Measurements from ENCODE around the gene ZCCHC24. TPM values are rescaled to one million over a fixed set of nuclear protein-coding genes. Genes with fewer than 3 reads are reported as not detected.
"Not testable (repeated sequence)": the region's sequence is repeated elsewhere in the genome, so short reads cannot be mapped to it uniquely, and the experiment has no call there.

ZCCHC24 gene
- total RNA-seq, 1 donor from 2014 or later = 34.7 TPM

DNA sequence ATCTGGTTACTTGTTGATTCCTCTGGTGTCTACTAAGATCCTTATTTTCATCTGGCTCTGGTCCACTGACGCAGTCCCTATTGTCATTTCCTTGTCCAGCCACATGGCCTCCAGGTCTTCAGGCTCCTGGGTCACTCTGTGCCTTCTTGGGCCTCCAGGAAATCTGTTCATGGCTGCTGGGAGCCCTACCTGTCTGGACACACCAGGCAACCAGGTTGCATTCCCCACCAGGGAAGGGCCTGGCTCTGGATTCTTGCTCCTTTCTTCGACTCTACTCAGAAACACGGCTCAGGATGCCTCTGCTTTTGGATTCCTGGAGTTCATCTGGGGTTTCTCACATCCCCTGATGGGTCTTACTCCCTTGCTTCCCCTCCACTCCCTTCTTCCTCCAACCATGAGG, 106.2 kb downstream of the ZCCHC24 start:
- no peaks in the 10 kb centered on the region for H3K9me3 ChIP-seq
- no peak for ATAC-seq
- H3K27ac ChIP-seq = no peak overlapping the region
- H3K4me3 ChIP-seq = no peak overlapping the region
- intact Hi-C loops (cut with DNase I) = no loop called here
- no peak for DNase-seq
- H3K27me3 ChIP-seq (ENCODE audit: low read depth) = no peaks in the 10 kb centered on the region
- H3K4me1 ChIP-seq = no peaks in the 10 kb centered on the region
- TF ChIP-seq, protein P1, sequence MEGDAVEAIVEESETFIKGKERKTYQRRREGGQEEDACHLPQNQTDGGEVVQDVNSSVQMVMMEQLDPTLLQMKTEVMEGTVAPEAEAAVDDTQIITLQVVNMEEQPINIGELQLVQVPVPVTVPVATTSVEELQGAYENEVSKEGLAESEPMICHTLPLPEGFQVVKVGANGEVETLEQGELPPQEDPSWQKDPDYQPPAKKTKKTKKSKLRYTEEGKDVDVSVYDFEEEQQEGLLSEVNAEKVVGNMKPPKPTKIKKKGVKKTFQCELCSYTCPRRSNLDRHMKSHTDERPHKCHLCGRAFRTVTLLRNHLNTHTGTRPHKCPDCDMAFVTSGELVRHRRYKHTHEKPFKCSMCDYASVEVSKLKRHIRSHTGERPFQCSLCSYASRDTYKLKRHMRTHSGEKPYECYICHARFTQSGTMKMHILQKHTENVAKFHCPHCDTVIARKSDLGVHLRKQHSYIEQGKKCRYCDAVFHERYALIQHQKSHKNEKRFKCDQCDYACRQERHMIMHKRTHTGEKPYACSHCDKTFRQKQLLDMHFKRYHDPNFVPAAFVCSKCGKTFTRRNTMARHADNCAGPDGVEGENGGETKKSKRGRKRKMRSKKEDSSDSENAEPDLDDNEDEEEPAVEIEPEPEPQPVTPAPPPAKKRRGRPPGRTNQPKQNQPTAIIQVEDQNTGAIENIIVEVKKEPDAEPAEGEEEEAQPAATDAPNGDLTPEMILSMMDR (IDR thresholded peaks at IDR 0.05) = no peak
- no peaks in the 10 kb centered on the region for H3K36me3 ChIP-seq

DNA sequence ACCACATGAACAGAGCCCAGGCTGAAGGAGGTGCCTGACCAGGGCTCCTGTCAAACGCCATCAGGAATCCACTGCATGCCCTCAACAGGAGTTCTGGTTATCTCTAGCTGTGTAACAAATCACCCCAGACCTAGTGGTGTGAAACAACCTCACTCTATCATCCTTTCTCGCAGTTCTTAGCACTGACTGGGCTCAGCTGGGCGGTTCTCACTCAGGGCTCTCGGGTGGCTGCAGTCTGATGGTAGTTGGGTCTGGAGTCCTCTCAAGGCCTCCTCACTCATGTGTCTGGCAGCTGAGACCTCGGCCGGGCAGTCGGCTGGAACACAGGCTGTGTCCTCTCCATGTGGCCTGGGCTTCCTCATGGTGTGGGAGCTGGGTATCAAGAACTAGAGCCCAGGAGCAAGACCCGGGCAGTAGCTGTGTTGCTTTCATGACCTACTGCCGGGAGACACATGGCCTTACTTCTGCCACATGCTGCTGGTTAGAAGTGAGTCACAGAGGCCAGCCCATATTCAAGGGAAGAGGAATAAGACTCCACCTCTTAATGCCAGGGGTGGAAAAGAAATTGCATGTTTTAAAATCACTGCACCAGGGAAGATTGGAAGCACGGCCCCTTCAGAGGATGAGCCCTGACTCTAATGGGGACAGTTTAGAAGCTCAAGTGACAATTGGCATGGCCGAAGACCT, 107.5 kb downstream of the ZCCHC24 start:
- DNase-seq; H3K27me3 ChIP-seq (ENCODE audit: low read depth); H3K4me3 ChIP-seq; H3K9me3 ChIP-seq; intact Hi-C loops (cut with DNase I); H3K36me3 ChIP-seq; ATAC-seq; H3K4me1 ChIP-seq; H3K27ac ChIP-seq: not testable (repeated sequence)

DNA sequence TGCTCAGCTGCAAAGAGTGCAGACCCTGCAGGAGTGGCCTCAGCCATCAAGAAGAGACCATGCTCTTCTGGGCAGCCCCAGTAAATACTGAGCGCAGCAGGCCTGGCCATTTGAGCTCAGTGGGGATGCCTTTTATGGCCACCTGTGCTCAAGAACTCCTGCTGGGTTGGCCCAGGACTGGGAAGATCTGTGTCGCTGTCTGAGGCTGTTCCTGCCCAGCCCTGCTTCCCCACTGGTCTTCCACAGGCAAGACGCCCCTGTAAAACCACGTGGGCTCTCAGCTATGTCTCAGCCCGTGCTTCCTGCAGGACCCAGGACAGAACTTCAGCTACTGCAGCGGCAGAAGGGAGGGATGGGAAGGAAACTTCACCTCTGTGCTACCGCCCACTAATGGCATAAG, 108.7 kb downstream of the ZCCHC24 start:
- H3K36me3 ChIP-seq = no peaks in the 10 kb centered on the region
- ATAC-seq = peak in 1 of 2 donors; percentile 5
- no peak for DNase-seq
- H3K27me3 ChIP-seq (ENCODE audit: low read depth) = no peaks in the 10 kb centered on the region
- no peaks in the 10 kb centered on the region for H3K4me1 ChIP-seq
- intact Hi-C loops (cut with DNase I) = no loop called here
- H3K4me3 ChIP-seq = no peak overlapping the region
- no peak overlapping the region for H3K27ac ChIP-seq
- TF ChIP-seq, protein P1 (IDR thresholded peaks at IDR 0.05) = no peak
- H3K9me3 ChIP-seq = no peaks in the 10 kb centered on the region

DNA sequence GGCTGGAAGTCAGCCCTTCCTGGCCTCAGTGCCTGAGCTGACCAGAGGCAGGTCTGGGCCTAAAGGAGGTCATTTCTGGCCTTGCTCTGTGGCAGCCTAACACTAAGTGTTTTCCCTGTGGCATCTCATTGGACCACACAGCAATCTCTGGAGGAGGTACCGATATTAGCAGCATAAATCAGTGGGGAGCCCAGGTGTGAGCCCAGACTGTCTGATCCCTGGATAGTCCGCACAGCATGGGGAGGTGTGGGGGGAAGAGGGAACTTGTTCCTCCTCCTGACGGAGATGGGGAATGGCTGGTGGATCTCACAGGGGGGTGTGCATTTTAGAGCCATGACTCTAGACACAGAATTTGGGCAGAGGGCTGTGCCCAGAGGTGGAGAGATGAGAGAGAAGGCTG, 109.1 kb downstream of the ZCCHC24 start:
- no peaks in the 10 kb centered on the region for H3K9me3 ChIP-seq
- intact Hi-C loops (cut with DNase I) = no loop called here
- DNase-seq (no peak), ATAC-seq (no peak)
- no peak overlapping the region for H3K4me3 ChIP-seq
- TF ChIP-seq, protein P1 (IDR thresholded peaks at IDR 0.05) = no peak
- H3K36me3 ChIP-seq = no peaks in the 10 kb centered on the region
- H3K4me1 ChIP-seq = no peaks in the 10 kb centered on the region
- H3K27ac ChIP-seq = no peak overlapping the region
- H3K27me3 ChIP-seq (ENCODE audit: low read depth) = no peaks in the 10 kb centered on the region

DNA sequence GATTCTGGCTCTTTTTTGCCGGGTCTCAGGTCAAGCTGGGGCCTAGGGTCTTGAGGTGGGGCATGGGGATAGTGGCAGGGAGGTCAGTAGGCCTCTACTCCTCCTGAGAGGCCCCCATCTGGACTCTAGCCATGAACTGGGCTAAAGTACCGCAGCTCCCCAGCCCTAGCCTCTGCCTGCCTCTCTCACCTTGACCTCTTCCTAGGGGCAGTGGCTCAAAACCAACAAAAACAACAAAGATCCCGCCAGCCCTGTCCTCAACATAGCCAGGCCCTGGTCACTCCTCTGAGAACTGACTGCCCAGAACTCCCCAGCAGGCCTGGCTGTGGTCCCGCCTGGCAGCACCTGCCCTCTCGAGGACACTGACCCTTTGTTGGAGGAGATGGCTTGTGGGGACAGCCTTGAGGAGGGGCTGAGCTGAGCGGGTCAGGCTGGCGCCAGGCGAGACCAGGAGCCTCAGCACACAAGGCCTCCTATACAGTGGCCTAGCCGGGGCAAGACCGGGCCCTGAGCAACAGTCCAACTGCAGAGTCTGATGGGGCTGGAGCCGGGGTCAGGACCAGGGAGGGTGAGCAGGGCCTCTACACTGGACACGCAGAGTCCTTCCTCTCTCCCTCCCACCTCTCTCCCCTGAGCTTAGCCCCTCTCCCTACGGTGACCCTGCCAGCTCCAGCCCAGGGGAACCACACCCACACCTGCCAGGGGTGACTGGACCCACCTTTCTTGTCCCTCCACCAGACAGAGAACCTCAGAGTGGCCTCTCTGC, 109.8 kb downstream of the ZCCHC24 start:
- H3K9me3 ChIP-seq = no peaks in the 10 kb centered on the region
- peak; percentile 20 to 27 for ATAC-seq
- TF ChIP-seq, protein P1 (IDR thresholded peaks at IDR 0.05) = no peak
- H3K27ac ChIP-seq = no peak overlapping the region
- no peaks in the 10 kb centered on the region for H3K27me3 ChIP-seq (ENCODE audit: low read depth)
- H3K4me1 ChIP-seq = no peaks in the 10 kb centered on the region
- intact Hi-C loops (cut with DNase I) = no loop called here
- no peak overlapping the region for H3K4me3 ChIP-seq
- H3K36me3 ChIP-seq = no peaks in the 10 kb centered on the region
- DNase-seq = no peak

DNA sequence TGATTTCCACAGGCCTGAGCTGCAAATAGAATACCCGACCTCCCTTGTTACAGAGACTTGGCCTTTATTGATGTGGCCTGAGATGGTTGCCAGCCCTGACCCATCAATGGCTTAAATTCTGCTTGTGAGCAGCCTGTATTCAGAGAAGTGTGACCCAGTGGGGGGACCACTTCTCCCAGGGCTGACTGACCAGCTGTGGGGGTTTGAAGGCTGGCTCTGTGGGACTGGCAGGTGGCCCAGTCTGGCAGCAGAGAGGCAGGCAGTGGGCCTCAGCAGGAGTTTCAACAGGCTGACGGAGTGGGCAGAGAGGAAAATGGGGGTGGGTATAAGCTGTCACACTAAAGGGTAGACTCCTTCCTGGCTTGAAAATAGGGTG, 110.3 kb downstream of the ZCCHC24 start:
- H3K4me1 ChIP-seq = no peaks in the 10 kb centered on the region
- DNase-seq (no peak), ATAC-seq (no peak)
- no peaks in the 10 kb centered on the region for H3K27me3 ChIP-seq (ENCODE audit: low read depth)
- TF ChIP-seq, protein P1 (IDR thresholded peaks at IDR 0.05) = no peak
- H3K9me3 ChIP-seq = no peaks in the 10 kb centered on the region
- H3K4me3 ChIP-seq = no peak overlapping the region
- intact Hi-C loops (cut with DNase I) = no loop called here
- no peaks in the 10 kb centered on the region for H3K36me3 ChIP-seq
- no peak overlapping the region for H3K27ac ChIP-seq
